HG03520 (cell line): Measurements from ENCODE around the gene ULK1.
"Not testable (repeated sequence)": the region's sequence is repeated elsewhere in the genome, so short reads cannot be mapped to it uniquely, and the experiment has no call there.

Experiments
- ATAC-seq: cut with Tn5 transposase; IDR thresholded peaks from one replicate; pipeline ENCODE4 v1.9.1; 2021; ENCODE audit warnings: mild to moderate bottlenecking, moderate library complexity; ENCODE audit not compliant: unreplicated experiment

Gene ULK1

DNA sequence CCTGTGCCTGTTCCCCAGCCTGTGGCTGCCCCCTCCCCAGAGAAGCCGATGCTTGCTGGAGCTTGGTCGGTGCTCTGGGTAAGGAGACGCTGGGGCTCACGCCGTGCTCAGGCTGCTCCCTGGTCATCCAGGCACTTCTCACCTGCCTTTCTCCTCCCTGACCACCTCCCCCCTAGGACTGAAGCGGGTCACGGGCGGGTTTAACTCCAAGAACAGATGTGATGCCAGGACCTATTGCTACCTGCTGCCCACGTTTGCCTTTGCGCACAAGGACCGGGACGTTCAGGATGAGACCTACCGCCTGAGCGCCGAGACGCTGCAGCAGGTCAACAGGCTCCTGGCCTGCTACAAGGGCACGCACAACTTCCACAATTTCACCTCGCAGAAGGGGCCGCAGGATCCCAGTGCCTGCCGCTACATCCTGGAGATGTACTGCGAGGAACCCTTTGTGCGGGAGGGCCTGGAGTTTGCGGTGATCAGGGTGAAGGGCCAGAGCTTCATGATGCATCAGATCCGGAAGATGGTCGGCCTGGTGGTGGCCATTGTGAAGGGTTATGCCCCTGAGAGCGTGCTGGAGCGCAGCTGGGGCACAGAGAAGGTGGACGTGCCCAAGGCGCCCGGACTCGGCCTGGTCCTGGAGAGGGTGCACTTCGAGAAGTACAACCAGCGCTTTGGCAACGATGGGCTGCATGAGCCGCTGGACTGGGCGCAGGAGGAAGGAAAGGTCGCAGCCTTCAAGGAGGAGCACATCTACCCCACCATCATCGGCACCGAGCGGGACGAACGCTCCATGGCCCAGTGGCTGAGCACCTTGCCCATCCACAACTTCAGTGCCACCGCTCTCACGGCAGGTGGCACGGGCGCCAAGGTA lies 46.9 kb downstream of the ULK1 start:
- ATAC-seq: no peak

GRCh38 chr12:131941987-131942341 lies 47.5 kb downstream of the ULK1 start:
- ATAC-seq: no peak

GRCh38 chr12:131942671-131943070 lies 48.2 kb downstream of the ULK1 start:
- ATAC-seq: no peak

- ATAC-seq: no peak
Observed at GRCh38 chr12:131943389-131943788, 49.0 kb downstream of the ULK1 start.

DNA sequence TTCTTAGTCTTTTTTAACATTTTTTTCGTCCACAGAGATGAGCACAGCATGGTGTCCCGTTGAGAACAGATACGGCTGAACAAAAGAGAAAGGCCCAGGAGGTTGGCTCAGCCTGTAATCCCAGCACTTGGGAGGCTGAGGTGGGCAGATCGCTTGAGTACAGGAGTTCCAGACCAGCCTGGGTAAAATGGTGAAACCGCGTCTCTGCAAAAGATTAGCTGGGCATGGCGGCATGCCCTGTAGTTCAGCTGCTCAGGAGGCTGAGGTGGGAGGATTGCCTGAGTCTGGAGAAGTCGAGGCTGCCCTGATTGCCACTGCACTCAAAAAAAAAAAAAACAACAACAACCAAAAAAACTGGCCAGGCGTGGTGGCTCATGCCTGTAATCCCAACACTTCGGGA lies 49.5 kb downstream of the ULK1 start:
- ATAC-seq: no peak

DNA sequence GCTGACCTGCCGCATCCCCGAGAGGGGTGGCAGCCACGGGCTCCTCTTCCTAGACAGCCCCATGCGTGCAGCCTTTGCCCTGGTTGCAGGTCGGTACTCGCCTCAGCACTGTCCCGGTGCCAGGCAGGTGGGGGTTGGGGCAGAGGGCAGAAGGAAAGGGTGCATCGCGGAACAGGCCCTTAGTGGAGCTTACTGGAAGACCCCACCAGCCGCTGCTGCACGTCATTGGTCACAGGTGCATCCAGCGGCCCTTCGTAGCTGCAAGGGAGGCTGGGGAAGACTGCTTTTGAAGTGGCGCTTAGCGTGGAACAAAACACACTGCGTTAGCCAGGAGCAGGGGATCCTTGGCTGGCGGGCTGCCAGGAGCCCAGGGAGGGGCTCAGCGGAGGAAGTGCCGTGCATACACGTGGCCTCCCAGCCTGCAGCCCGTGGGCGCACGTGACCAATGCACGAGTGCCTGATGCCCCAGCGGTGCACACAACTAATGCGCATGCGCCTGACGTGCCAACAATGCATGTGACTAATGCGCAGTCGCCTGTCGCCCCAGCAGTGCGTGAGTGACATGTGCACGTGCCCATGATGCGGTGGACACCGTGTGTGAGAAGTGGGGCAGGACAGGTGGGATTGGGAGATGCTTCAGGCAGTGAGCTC lies 50.3 kb downstream of the ULK1 start:
- no peak for ATAC-seq

DNA sequence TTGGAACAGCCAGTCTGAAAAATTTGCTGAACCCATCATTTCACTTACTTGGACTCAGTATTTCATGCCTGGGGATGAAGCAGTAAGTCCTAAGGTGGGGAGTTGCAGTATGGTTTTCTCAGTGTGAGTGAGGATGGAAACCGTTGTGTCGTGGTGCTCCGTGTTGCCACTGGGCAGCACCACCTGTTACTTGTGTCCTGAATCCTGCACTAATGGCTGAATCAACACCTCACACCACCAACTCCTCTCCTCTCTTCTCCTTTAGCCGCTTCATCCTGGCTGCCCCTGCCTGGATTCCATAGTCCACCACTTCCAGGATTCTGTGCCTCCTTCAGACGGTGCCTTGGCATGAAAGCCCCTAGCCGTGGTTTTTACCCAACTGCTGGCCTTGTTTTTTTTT lies 52.3 kb downstream of the ULK1 start:
- ATAC-seq: no peak

- no peak for ATAC-seq
Observed at GRCh38 chr12:131947482-131948027, 53.1 kb downstream of the ULK1 start.

- no peak for ATAC-seq
Observed at GRCh38 chr12:131948166-131948712, 53.8 kb downstream of the ULK1 start.

GRCh38 chr12:131948713-131949430 lies 54.5 kb downstream of the ULK1 start:
- not testable (repeated sequence) for ATAC-seq

GRCh38 chr12:131949431-131950181 lies 55.2 kb downstream of the ULK1 start, which contains the start of gene EP400:
EP400 (plus strand) TSS chr12:131949942; CDS start chr12:131960620, 10,678 bp downstream.
- peak; percentile 79 for ATAC-seq

DNA sequence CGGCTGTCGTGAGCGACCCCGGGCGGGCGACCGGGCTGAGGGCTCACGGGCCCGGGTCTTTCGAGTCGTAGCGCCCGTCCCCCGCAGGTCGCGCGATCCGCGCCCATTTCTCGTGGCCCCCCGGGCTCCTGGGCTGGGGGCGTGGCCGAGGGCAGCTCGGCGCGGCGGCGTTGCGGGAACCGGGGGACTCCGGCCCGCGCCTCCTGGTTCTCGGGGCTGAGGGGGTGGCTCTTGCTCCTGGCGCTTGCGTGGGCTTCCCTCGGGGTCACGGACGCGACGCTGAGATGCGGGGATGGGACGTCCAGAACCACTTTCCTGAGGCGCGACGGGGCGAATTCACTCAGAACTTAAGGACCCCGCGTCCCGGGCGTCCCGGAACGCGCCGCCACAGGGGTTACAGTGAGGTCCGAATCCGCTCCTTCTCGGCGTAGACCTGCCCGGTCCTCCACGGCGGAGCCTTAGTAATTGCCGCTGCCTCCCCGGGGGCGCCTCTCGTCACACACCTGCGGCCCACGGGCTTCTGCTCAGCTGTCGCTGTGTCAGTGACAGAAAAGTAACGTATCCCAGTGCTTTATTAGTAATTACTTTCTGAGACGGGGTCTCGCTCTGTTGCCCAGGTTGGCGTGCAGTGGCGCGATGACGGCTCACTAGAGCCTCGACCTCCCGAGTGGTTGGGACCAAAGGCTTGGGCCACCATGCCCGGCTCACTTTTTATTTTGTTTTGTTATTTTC lies 55.9 kb downstream of the ULK1 start:
- ATAC-seq: peak; percentile 27

- ATAC-seq: not testable (repeated sequence)
Observed at GRCh38 chr12:131953810-131954209, 59.4 kb downstream of the ULK1 start.

- ATAC-seq: not testable (repeated sequence)
Observed at GRCh38 chr12:131954460-131954859, 60.0 kb downstream of the ULK1 start.

DNA sequence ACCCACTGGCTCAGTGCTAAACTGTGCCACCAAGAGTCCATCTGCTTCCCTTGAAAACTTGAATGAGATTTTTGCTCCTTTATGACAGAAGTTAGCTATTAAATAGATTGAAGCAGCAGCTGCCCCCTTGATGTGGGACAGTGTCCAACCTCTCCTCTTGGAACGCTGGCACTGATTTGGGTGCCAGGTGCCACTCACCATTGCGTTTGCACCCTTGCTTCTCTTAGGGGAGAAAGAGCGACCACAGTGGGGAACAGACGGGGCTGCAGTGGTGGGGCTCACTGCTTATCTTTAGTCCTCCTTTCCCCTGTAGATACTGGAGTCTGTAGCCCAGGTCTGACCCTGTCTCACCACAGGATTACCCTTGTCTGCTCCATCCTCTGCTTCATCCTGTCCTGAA lies 64.7 kb downstream of the ULK1 start:
- no peak for ATAC-seq

GRCh38 chr12:131959641-131960589 lies 65.5 kb downstream of the ULK1 start:
- no peak for ATAC-seq

DNA sequence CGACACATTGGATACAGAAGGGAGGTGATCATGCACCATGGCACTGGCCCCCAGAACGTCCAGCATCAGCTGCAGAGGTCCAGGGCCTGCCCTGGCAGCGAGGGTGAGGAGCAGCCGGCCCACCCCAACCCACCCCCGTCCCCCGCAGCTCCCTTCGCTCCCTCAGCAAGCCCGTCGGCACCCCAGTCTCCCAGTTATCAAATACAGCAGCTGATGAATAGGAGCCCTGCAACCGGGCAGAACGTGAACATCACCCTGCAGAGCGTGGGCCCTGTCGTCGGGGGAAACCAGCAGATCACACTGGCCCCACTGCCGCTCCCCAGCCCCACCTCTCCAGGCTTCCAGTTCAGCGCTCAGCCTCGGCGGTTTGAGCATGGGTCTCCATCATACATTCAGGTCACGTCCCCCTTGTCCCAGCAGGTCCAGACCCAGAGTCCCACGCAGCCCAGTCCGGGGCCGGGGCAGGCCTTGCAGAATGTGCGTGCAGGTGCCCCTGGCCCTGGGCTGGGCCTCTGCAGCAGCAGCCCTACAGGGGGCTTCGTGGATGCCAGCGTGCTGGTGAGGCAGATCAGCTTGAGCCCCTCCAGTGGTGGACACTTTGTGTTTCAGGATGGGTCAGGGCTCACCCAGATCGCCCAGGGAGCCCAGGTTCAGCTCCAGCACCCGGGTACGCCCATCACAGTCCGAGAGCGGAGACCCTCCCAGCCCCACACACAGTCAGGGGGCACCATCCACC lies 66.3 kb downstream of the ULK1 start:
- ATAC-seq: not testable (repeated sequence)

GRCh38 chr12:131961328-131961727 lies 66.9 kb downstream of the ULK1 start:
- not testable (repeated sequence) for ATAC-seq
